Measurements from ENCODE around the gene SLC2A2.

GRCh38 chr3:170961616-170962400 is 64.7 kb downstream of the SLC2A2 start:
- TF ChIP-seq CTCF (IDR thresholded peaks at IDR 0.05) (peak; percentile 47 to 69 (median 61)), EP300 (IDR thresholded peaks at IDR 0.05; ENCODE audit: low read depth) (no peak)
